B cell (primary cell): Measurements from ENCODE around the gene FTH1. TPM values are rescaled to one million over a fixed set of nuclear protein-coding genes. Genes with fewer than 3 reads are reported as not detected.

Source experiments
- ATAC-seq: fragments of 200-7000 bp; cut with Tn5 transposase; one replicate; pipeline ENCODE4 v1.10.0; 2021; ENCODE audit warnings: low read depth, mild to moderate bottlenecking, moderate number of reproducible peaks, moderate library complexity
- CTCF ChIA-PET: fragments of 350-600 bp; sonication (Branson Sonifier 250); formaldehyde crosslinking; loops from one replicate; lab custom pipeline; 2021; ENCODE audit warnings: antibody characterized with exemption, inconsistent platforms; lab: Charles Lee
- POLR2A ChIA-PET: fragments of 350-600 bp; sonication (Branson Sonifier 250); formaldehyde crosslinking; loops from one replicate; lab custom pipeline; 2021; ENCODE audit warnings: antibody characterized with exemption; lab: Charles Lee
- DNase-seq: peaks from one replicate; pipeline ENCODE4 v3.0.0; 2013
- H2AFZ ChIP-seq: 2 replicates; pipeline ENCODE4 v1.6.1; 2012; ENCODE audit warnings: mild to moderate bottlenecking, low read depth, low read length; ENCODE audit not compliant: insufficient read depth, poor library complexity, severe bottlenecking
- H3K27ac ChIP-seq, 2 donors: 1 replicate in 1 of 2; 2 replicates in 1 of 2; pipeline ENCODE4 v1.5.1; 2012 to 2013; ENCODE audit warnings: low read length in 2 of 2, mild to moderate bottlenecking in 2 of 2, moderate library complexity in 1 of 2
- H3K27me3 ChIP-seq, 4 experiments: fragments of 200-600 bp in 1 of 4; sonication (generic) in 1 of 4; replicated peaks in 1 of 4; 1 replicate in 2 of 4; 2 replicates in 2 of 4; pipeline versions ENCODE4 v1.6.1 to v1.7.0; 2013 to 2016; ENCODE audit warnings: low read length in 3 of 4, mild to moderate bottlenecking in 2 of 4, mixed read lengths in 1 of 4, moderate library complexity in 1 of 4; ENCODE audit not compliant: insufficient read depth in 4 of 4, control insufficient read depth in 3 of 4; ENCODE audit errors: control extremely low read depth in 1 of 4
- H3K36me3 ChIP-seq, 2 experiments: replicated peaks in 1 of 2; 1 replicate in 1 of 2; 2 replicates in 1 of 2; pipeline versions ENCODE4 v1.6.1 to v1.7.1; 2013; ENCODE audit warnings: low read length in 1 of 2; ENCODE audit not compliant: insufficient read depth in 2 of 2, control insufficient read depth in 1 of 2; ENCODE audit errors: control extremely low read depth in 1 of 2, extremely low read depth in 1 of 2
- H3K4me1 ChIP-seq, 2 donors: fragments of 200-600 bp in 1 of 2; sonication (generic) in 1 of 2; 1 replicate in 1 of 2; 2 replicates in 1 of 2; pipeline versions ENCODE4 v1.5.1 to v1.6.1; 2013 to 2017; ENCODE audit warnings: low read length in 2 of 2; ENCODE audit not compliant: control insufficient read depth in 2 of 2, insufficient read depth in 2 of 2
- H3K4me2 ChIP-seq: replicated peaks from 2 replicates; pipeline ENCODE3; 2012; ENCODE audit warnings: mild to moderate bottlenecking, low read depth, low read length; ENCODE audit not compliant: poor library complexity, severe bottlenecking
- H3K4me3 ChIP-seq, 5 experiments: fragments of 200-600 bp in 1 of 5; sonication (generic) in 1 of 5; 1 replicate in 3 of 5; 2 replicates in 2 of 5; pipeline versions ENCODE4 v1.5.1 to v1.7.0; 2011 to 2016; ENCODE audit warnings: low read length in 4 of 5, mild to moderate bottlenecking in 4 of 5, low read depth in 2 of 5, control low read depth in 1 of 5, moderate library complexity in 1 of 5; ENCODE audit not compliant: insufficient read depth in 1 of 5; ENCODE audit errors: control extremely low read depth in 1 of 5, extremely low read depth in 1 of 5
- H3K79me2 ChIP-seq: fragments of 200-600 bp; sonication (generic); one replicate; pipeline ENCODE4 v1.6.0; 2016; ENCODE audit warnings: low read length; ENCODE audit not compliant: control insufficient read depth, insufficient read depth
- H3K9ac ChIP-seq: fragments of 200-600 bp; sonication (generic); 2 replicates; pipeline ENCODE4 v1.6.1; 2017; ENCODE audit warnings: mild to moderate bottlenecking, low read length, moderate library complexity
- H3K9me3 ChIP-seq, 3 donors: one replicate each; pipeline versions ENCODE4 v1.6.1 to v1.7.1; 2013; ENCODE audit warnings: low read length in 2 of 3; ENCODE audit not compliant: control insufficient read depth in 2 of 3, insufficient read depth in 1 of 3; ENCODE audit errors: control extremely low read depth in 1 of 3
- H4K20me1 ChIP-seq: 2 replicates; pipeline ENCODE4 v1.6.0; 2012; ENCODE audit warnings: mild to moderate bottlenecking, low read length; ENCODE audit not compliant: insufficient read depth, control insufficient read depth, poor library complexity, severe bottlenecking
- H3K27ac Mint-ChIP-seq: one replicate; pipeline ENCODE4 v1.8.0; 2021; ENCODE audit warnings: mixed read lengths
- H3K27me3 Mint-ChIP-seq: one replicate; pipeline ENCODE4 v1.8.0; 2021; ENCODE audit warnings: mixed read lengths
- H3K4me1 Mint-ChIP-seq: one replicate; pipeline ENCODE4 v1.8.0; 2021; ENCODE audit warnings: mixed read lengths
- H3K4me3 Mint-ChIP-seq: one replicate; pipeline ENCODE4 v1.8.0; 2021; ENCODE audit warnings: mixed read lengths
- H3K9me3 Mint-ChIP-seq: one replicate; pipeline ENCODE4 v1.8.0; 2022; ENCODE audit warnings: mixed read lengths; ENCODE audit not compliant: insufficient read depth
- EZH2 ChIP-seq: IDR thresholded peaks from 2 replicates; pipeline ENCODE4 v1.6.1; 2012; ENCODE audit warnings: borderline replicate concordance, low read depth, mild to moderate bottlenecking, moderate library complexity, low read length; ENCODE audit not compliant: insufficient read depth, poor library complexity, severe bottlenecking
- WGBS: methylation state at CpG from one replicate; pipeline ENCODE4 v1.1.5; 2013; ENCODE audit warnings: missing lambda C conversion rate; ENCODE audit not compliant: insufficient coverage; 5-methylcytosine and 5-hydroxymethylcytosine counted together
- intact Hi-C: fragments of 100-400 bp; cut with micrococcal nuclease; formaldehyde crosslinking; loops from one replicate; pipeline ENCODE4 v1.10.0; 2022
- polyA plus RNA-seq: library from polyadenylated mRNA; depleted of rRNA; stranded (reverse); fragments of >200 nt; gene quantifications from 2 replicates; pipeline ENCODE4 v1.2.3, GENCODE V29; 2012
- total RNA-seq, 2 donors: library from RNA; stranded (reverse); fragments of 120-200 nt in 1 of 2; gene quantifications; 1 replicate in 1 of 2; 2 replicates in 1 of 2; pipeline versions ENCODE4 v1.2.3 to v1.2.4, GENCODE V29; 2013 to 2022
- TF ChIP-seq, protein P1 (sequence below): fragments of 200-600 bp; IDR thresholded peaks from one replicate; pipeline ENCODE4 v1.8.0; 2022; ENCODE audit warnings: antibody characterized with exemption, mild to moderate bottlenecking

Gene FTH1
- total and polyA plus RNA-seq, 2 donors (not counting 1 experiment from before 2014, with no cell fraction given), result 1,136 to 1,314 TPM

DNA sequence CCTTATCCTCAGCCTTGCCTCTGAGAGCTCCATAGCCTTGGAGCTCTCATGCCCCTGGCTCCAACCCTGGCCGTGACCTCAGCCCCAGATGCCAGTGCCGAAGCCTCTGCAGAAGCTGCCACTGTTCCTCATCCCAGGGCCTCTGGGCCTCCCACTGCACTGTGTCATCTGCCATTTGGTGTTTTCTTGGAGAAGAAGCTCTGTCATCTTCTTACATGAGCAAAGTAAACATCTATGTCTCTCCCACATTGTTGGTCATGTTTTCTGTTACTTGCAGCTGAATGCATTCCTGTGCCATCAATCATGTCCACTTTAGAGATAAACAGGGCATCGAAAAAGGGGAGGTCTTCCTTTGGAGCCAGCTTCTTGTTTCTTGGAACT is 45.0 kb upstream of the FTH1 start:
- H3K4me2 ChIP-seq, result no peak overlapping the region
- 93% methylated on average over 3 of the region's 3 CpGs for WGBS

DNA sequence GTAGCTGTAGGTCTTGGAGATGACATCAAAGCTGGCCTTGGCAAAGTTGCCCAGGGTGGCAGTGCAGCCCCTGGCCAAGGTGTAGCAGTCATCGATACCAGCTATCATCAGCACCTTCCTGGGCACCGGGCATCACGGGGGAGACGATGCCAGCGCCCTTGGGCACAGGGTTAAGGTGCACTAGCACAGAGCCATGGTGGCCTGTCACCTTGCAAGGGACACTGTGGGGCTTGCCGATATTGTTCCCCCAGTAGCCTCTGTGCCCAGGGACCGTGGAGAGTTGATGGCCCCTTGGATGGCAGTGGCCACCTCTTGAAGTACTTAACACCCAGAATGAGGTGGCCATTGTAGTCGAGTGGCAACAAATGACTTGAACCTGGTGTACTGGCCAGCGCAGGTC is 44.4 kb upstream of the FTH1 start:
- Mint-ChIP-seq H3K4me1 (peaks cover 3% of the 10 kb centered on the region), H3K4me3 (no peak overlapping the region), H3K27me3 (peaks cover 5% of the 10 kb centered on the region), H3K27ac (no peak overlapping the region), H3K9me3 (no peaks in the 10 kb centered on the region)
- Histone ChIP-seq H3K27ac (no peak overlapping the region), H3K9ac (no peak overlapping the region), H4K20me1 (no peaks in the 10 kb centered on the region), H3K36me3 (no peaks in the 10 kb centered on the region), H3K27me3 (no peaks in the 10 kb centered on the region), H3K9me3 (no peaks in the 10 kb centered on the region), H3K4me3 (no peak overlapping the region), H3K4me2 (no peak overlapping the region), H2AFZ (no peak overlapping the region), H3K4me1 (no peaks in the 10 kb centered on the region), H3K79me2 (no peaks in the 10 kb centered on the region)
- ATAC-seq (no peak), DNase-seq (no peak)
- TF ChIP-seq EZH2, result no peak
- TF ChIP-seq, protein P1, sequence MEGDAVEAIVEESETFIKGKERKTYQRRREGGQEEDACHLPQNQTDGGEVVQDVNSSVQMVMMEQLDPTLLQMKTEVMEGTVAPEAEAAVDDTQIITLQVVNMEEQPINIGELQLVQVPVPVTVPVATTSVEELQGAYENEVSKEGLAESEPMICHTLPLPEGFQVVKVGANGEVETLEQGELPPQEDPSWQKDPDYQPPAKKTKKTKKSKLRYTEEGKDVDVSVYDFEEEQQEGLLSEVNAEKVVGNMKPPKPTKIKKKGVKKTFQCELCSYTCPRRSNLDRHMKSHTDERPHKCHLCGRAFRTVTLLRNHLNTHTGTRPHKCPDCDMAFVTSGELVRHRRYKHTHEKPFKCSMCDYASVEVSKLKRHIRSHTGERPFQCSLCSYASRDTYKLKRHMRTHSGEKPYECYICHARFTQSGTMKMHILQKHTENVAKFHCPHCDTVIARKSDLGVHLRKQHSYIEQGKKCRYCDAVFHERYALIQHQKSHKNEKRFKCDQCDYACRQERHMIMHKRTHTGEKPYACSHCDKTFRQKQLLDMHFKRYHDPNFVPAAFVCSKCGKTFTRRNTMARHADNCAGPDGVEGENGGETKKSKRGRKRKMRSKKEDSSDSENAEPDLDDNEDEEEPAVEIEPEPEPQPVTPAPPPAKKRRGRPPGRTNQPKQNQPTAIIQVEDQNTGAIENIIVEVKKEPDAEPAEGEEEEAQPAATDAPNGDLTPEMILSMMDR, result no peak
- CTCF ChIA-PET, result no interaction called here
- 95% methylated on average over 9 of the region's 9 CpGs for WGBS
- POLR2A ChIA-PET, result no interaction called here
- intact Hi-C loops, result no loop called here

More for the DNA sequence above, 45.0 kb upstream of the FTH1 start:
- Histone ChIP-seq H3K27ac (no peak overlapping the region), H3K79me2 (no peaks in the 10 kb centered on the region), H2AFZ (no peak overlapping the region), H3K36me3 (no peaks in the 10 kb centered on the region), H3K9me3 (no peaks in the 10 kb centered on the region), H4K20me1 (no peaks in the 10 kb centered on the region), H3K4me1 (no peaks in the 10 kb centered on the region), H3K9ac (no peak overlapping the region), H3K4me3 (no peak overlapping the region), H3K27me3 (no peaks in the 10 kb centered on the region)
- ChIA-PET CTCF (no interaction called here), POLR2A (no interaction called here)
- intact Hi-C loops, result no loop called here
- Mint-ChIP-seq H3K4me1 (peaks cover 3% of the 10 kb centered on the region), H3K27ac (no peak overlapping the region), H3K9me3 (no peaks in the 10 kb centered on the region), H3K27me3 (peaks cover 5% of the 10 kb centered on the region), H3K4me3 (no peak overlapping the region)
- no peak for TF ChIP-seq EZH2
- TF ChIP-seq, protein P1, result no peak
- no peak for ATAC-seq
- no peak for DNase-seq
